Measurements from ENCODE around the gene TOMM7. TPM values are rescaled to one million over a fixed set of nuclear protein-coding genes. Genes with fewer than 3 reads are reported as not detected.
A peak's percentile ranks its signal among the peaks of the same experiment; 100 is the strongest.

Gene TOMM7
- polyA plus RNA-seq, 1 experiment = 390 TPM

Small RNAs within 50 kb of the gene (small RNA-seq; reads per million reads assigned to genes)
- 202 reads per million, percentile 91 among the genes with 10 or more reads in this experiment for gene SNORD93 (ENCODE audit: insufficient read length, low read depth)

Other genes starting within 250 kb of the TOMM7 start
- gene IL6, start 95.6 kb downstream of the TOMM7 start, polyA plus RNA-seq (2011; rRNA removed) = 12.7 and 18.4 TPM in 2 replicates
- 59.4 and 80.3 TPM in 2 replicates for gene HYCC1, start 191.3 kb upstream of the TOMM7 start, polyA plus RNA-seq (2011; rRNA removed)